HG03442 (cell line): ENCODE data around the gene TTC21A.

Experiments
- ATAC-seq: cut with Tn5 transposase; IDR thresholded peaks from one replicate; pipeline ENCODE4 v1.9.1; 2021; ENCODE audit warnings: mild to moderate bottlenecking, moderate library complexity; ENCODE audit not compliant: unreplicated experiment

The TTC21A gene

DNA sequence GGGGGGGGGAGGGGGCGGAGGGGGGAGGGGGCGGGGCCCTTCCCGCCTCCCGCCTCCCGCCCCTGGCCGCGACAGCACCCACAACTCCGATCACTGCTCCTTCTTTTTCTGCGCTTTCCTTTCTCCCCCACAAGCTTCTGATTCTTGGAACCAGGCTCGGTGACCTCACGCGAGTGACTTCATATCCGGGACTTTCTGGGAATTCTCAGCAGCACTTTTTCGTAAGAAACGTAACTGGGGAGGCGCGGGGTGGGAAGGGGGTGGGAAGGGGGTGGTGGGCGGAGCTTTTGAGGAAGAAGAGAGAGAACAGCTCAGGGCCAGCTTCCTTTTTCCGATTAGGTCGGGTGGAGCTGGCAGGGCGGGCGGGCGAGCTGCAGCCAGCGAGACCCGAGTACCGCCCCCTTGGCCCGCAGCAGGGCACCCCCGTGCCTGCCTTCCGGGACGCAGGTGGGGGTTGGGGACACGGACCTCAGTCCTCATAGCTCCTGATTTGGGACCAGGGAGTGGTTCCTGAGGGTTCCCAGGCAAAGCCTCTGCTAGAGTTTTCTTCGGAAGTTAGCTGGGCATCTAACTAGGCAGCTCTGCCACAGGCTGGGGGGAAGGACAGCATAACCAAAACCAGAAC lies 70.3 kb downstream of the TTC21A start:
- no peak for ATAC-seq

GRCh38 chr3:39178553-39178952 lies 71.1 kb downstream of the TTC21A start:
- no peak for ATAC-seq

DNA sequence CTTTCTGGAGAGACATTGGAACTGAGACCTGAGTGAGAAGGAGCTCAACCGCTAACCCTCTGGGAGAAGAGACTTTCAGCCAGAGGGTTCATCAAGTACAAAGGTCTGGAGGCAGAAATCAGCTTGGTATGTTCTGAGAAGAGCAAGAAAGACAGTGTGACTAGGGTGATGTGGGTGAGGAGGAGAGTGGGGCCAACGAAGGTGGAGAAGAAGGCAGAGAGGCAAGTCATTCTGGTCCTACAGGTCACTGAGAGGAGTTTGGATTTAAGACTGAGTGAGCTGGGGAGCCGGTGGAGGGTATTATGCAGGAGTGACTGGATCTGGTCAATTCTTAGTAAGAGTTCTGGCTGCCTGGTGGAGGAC lies 72.7 kb downstream of the TTC21A start:
- no peak for ATAC-seq

- ATAC-seq: peak; percentile 95
Measured at GRCh38 chr3:39180546-39181346, 73.3 kb downstream of the TTC21A start.

DNA sequence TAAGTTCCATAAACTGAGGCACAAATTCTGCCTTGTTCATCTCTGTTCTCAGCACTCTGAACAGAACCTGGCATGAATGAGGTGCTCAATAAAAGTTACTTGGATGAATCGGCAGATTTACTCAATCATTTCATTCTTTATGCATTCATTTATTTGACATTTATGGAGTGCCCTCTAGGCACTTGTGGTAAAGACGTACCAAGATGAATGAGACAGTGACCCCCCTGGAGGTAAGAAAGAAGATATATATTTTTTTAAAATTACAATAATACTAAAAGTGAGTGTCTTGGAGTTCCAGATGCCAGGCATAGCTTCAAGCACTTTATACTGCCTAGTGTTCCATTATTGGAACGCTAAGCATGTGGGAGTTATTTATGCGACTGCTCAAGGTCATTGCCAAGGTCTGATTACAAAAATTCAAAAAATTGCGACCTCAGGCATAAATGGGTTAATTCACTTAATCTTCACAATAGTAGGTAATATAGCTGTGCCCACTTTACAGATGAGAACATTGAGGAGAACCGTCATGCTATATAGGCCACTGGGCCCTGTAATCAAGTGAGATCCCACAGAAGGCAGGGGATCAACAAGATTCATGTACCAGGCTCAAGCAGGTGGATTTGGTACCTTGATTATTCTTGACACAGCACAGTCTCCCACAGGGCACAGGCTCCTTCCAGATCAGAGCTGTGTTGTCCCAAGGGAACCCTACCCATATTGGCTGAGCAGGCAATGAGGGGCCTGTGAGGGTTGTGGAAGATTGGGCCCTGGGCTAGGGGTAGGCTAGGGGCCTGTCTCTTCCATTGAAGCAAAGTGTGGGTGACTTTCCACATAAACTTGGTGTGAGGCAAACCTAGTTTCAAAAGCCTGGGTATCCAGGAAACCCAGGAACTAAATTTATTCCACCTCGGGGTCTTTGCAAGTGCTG lies 74.2 kb downstream of the TTC21A start:
- ATAC-seq: no peak

DNA sequence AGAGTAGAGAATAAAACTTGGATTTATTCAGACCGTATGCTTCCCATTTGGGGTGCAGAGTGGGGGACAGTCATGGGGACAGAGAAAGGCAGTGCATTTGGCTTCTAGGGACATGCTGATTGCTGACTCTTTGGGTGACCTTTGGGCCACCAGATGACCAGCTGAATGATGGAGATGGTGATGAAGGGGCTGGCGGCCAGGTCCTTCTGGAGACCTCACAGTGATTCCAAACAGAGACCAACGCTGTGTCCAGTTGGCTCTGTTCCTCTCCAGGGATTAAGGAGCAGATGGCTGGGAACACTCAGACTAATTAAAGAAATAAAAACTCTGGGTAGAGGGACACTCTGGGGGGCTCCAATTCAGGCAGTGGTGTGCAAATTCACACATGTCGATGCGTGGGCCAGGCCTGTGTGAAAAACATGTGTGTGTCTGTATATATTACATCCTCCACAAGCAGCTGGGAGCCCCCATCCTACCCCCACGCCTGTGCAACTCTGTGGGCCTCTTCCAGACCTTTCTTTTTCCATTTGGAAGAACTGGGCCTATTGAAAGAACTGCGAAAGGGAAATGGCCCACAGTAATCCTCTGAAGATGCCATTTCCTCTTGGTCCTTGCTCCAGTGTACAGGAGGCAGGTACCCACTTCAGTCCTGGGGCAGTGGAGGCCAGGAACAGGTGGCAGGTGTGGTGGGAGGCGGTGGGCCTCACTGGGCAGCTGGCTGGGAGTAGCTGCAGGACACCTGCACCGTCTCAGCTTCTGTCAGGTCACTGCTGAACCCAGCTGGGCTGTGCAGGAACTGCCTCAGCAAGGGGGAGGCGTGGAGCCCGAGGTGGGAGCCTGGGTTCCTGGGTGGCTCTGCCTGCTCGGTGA lies 76.0 kb downstream of the TTC21A start:
- ATAC-seq: no peak

GRCh38 chr3:39184081-39184967 lies 76.8 kb downstream of the TTC21A start:
- no peak for ATAC-seq

GRCh38 chr3:39184968-39185285 lies 77.4 kb downstream of the TTC21A start:
- no peak for ATAC-seq

DNA sequence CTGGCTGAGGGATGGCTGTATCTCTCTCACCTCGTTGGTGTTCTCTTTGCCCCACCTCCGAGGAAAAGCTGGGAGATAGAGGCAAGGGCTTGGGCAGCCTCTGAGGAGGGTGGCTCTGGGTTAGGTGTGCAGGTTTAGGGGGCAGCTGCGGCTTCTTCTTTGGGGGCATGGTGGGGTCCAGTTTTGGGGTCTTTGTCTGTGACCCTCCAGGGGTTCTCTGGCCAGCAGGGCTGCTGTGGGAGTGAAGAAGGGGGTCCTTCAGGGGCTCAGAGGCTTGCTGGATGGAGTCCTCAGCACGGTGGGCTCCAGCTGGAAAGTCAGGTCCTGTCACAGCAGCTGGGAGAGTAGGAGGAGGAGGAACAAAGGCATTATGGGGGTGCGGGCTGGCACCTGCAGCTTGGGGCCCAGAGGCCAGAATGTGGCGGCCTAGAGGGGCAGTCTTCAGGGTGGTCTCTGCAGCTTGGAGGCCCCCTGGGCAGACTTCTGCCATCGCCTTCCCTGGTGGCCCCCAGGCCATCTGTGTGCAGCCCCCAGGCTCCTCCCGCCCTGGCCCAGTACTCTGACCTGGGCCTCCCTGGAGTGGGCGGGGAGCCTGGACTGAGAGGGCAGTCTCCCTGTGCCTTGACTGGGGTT lies 78.0 kb downstream of the TTC21A start:
- no peak for ATAC-seq

DNA sequence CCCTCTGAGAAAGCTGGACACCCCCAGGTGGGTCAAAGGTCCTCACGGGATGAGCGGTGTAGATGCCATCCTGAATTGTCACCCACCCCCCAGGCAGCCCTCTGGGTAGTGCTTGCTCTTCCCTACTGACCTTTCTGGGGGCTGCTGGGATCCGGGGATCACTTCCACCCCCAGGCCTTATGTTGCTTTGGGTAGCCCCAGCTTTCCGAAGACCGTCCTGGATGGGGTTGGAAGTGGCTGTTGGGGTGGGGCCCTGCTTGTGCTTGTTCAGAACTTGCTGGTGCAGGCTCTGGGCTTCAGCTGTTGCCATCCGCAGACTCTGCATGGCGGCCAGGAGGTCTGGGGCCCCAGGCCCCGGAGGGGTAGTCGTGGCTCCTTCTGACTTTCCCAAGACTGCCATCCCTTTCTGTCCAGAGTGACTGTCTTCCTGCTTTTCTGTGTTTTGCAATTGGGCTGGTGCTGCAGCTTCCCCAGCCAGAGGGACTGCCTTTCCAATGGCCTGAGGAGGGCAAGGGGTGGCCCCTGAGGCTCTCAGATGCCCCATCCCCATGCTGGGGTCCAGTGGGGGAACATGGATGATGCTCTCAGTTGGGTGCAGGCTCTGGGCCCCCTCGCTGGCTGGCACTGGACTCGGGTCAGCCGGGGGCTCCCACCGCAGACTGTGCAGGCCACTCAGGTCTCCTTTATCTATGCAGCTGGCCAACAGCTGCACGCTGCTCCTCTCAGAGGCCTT lies 78.6 kb downstream of the TTC21A start:
- ATAC-seq: no peak

DNA sequence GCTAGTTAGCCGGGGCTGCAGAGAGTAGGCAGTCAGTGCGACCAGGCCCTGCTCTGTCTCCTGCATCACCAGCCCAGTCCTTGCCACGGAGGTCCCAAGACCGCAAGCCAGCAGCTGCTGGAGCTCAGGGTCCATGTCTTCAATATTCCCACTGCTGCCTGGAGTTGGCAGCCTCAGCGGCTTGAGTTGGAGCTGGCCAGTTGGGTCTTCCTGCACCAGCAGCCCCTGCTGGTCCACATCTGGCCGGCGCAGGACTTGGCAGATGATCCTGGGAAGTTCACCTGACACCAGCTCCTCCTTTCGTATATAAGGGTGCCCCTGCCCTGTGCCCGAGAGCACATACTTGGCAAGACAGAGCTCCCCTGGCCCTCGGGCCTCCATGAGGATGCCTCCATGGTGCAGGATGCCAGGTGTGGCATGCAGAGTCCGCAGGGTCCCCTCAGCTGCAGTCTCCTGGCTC lies 79.2 kb downstream of the TTC21A start:
- no peak for ATAC-seq

DNA sequence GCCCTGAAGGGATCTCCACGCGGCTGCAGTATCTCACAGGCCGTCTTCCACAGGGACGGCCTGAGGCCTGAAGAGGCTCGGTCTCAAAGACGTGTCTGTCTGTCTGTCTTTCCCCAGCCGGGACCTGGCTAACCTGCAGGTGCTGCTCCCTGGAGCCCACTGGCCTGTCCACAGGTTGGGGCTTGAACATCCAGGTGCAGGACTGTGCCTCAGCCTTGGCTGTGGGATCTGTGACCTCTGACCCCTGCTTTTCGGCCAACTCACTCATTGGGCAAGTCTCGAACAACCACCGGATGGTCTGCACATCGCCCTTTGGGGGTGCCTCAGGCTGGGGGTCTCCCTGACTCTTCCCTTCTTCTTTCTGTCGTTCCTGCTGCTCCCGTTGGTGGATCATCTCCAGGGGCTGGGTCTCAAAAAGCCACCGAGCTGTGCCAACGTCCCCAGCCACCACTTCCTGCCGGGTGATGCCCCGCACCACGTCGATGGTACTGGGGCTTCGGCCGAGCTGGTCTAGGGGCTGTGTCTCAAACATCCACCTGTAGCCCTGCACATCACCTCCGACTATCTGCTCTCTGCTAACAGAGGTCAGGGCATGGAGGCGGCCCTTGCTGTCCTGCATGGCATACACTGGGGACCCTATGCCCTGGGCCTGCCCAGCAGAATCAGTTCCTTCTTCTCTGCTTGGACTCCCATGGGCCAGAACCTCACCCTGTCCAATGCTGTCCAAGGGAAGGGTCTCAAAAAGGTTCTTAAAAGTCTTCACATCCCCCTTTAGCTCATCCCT lies 80.1 kb downstream of the TTC21A start:
- no peak for ATAC-seq
